Stimulated activated effector memory CD8-positive, alpha-beta T cell treated with anti-CD3 and anti-CD28 coated beads, Interleukin-12 subunit alpha, Interleukin-12 subunit beta, amount 100 ng/mL, for 72 hours (primary cell): ENCODE results near the gene HDDC3.

ENCODE experiments used
- ATAC-seq: fragments of 150-1000 bp; cut with Tn5 transposase; 2 replicates; pipeline ENCODE4 v1.10.0; 2021
- DNase-seq, 2 donors: peaks; one replicate each; pipeline ENCODE4 v3.0.0; 2021 to 2022; ENCODE audit warnings: low spot score in 2 of 2
- H3K27ac Mint-ChIP-seq: one replicate; pipeline ENCODE4 v1.8.0; 2022; ENCODE audit warnings: mild to moderate bottlenecking, mixed read lengths
- H3K36me3 Mint-ChIP-seq: one replicate; pipeline ENCODE4 v1.8.0; 2022; ENCODE audit warnings: mild to moderate bottlenecking, mixed read lengths
- H3K4me1 Mint-ChIP-seq: one replicate; pipeline ENCODE4 v1.8.0; 2022; ENCODE audit warnings: mixed read lengths
- H3K4me3 Mint-ChIP-seq: one replicate; pipeline ENCODE4 v1.8.0; 2022; ENCODE audit warnings: mild to moderate bottlenecking, mixed read lengths
- H3K9me3 Mint-ChIP-seq: one replicate; pipeline ENCODE4 v1.8.0; 2022; ENCODE audit warnings: mixed read lengths

Gene HDDC3

GRCh38 chr15:90931828-90932659 lies at the start of gene HDDC3:
HDDC3 (minus strand) TSS chr15:90932549; CDS start chr15:90932540, 9 bp downstream.
- DNase-seq (peak; percentile 98), ATAC-seq (peak; percentile 74)
- Mint-ChIP-seq H3K36me3 (peaks cover 38% of the 10 kb centered on the region), H3K4me3 (peak within 1 kb of the TSS; percentile 89), H3K4me1 (peaks cover 54% of the 10 kb centered on the region), H3K27ac (peak within 1 kb of the TSS; percentile 96), H3K9me3 (no peaks in the 10 kb centered on the region)

- Mint-ChIP-seq H3K4me1 (peaks cover 9% of the 10 kb centered on the region), H3K36me3 (peaks cover 75% of the 10 kb centered on the region), H3K4me3 (no peak overlapping the region), H3K27ac (no peak overlapping the region), H3K9me3 (no peaks in the 10 kb centered on the region)
- DNase-seq (no peak), ATAC-seq (peak; percentile 71)
These were observed 49.8 kb upstream of the HDDC3 start for GRCh38 chr15:90982135-90982534.

GRCh38 chr15:90981681-90982080 lies 49.3 kb upstream of the HDDC3 start:
- Mint-ChIP-seq H3K4me3 (no peak overlapping the region), H3K9me3 (no peaks in the 10 kb centered on the region), H3K36me3 (peaks cover 80% of the 10 kb centered on the region), H3K27ac (no peak overlapping the region), H3K4me1 (peaks cover 9% of the 10 kb centered on the region)
- DNase-seq (no peak), ATAC-seq (no peak)

- ATAC-seq: no peak
- H3K4me1 Mint-ChIP-seq: peaks cover 9% of the 10 kb centered on the region
- H3K27ac Mint-ChIP-seq: no peak overlapping the region
- H3K36me3 Mint-ChIP-seq: peaks cover 100% of the 10 kb centered on the region
- no peak for DNase-seq
- H3K9me3 Mint-ChIP-seq: no peaks in the 10 kb centered on the region
- H3K4me3 Mint-ChIP-seq: no peak overlapping the region
These were observed 47.2 kb upstream of the HDDC3 start for GRCh38 chr15:90979582-90979981.

- Mint-ChIP-seq H3K27ac (no peak overlapping the region), H3K4me3 (no peak overlapping the region), H3K9me3 (no peaks in the 10 kb centered on the region), H3K36me3 (peaks cover 98% of the 10 kb centered on the region), H3K4me1 (no peaks in the 10 kb centered on the region)
- no peak for ATAC-seq
- DNase-seq: no peak
These were observed 41.9 kb upstream of the HDDC3 start for GRCh38 chr15:90974216-90974615.

GRCh38 chr15:90972133-90972532 lies 39.8 kb upstream of the HDDC3 start:
- DNase-seq (no peak), ATAC-seq (no peak)
- no peaks in the 10 kb centered on the region for H3K9me3 Mint-ChIP-seq
- no peak overlapping the region for H3K27ac Mint-ChIP-seq
- peaks cover 90% of the 10 kb centered on the region for H3K36me3 Mint-ChIP-seq
- H3K4me3 Mint-ChIP-seq: no peak overlapping the region
- no peaks in the 10 kb centered on the region for H3K4me1 Mint-ChIP-seq

GRCh38 chr15:90970274-90970673 lies 37.9 kb upstream of the HDDC3 start:
- Mint-ChIP-seq H3K4me1 (no peaks in the 10 kb centered on the region), H3K36me3 (peaks cover 85% of the 10 kb centered on the region), H3K27ac (no peak overlapping the region), H3K9me3 (no peaks in the 10 kb centered on the region), H3K4me3 (no peak overlapping the region)
- ATAC-seq (no peak), DNase-seq (no peak)

GRCh38 chr15:90968434-90968833 lies 36.1 kb upstream of the HDDC3 start:
- no peaks in the 10 kb centered on the region for H3K9me3 Mint-ChIP-seq
- no peaks in the 10 kb centered on the region for H3K4me1 Mint-ChIP-seq
- no peak overlapping the region for H3K4me3 Mint-ChIP-seq
- peaks cover 85% of the 10 kb centered on the region for H3K36me3 Mint-ChIP-seq
- ATAC-seq (no peak), DNase-seq (no peak)
- no peak overlapping the region for H3K27ac Mint-ChIP-seq

- peaks cover 85% of the 10 kb centered on the region for H3K36me3 Mint-ChIP-seq
- DNase-seq (no peak), ATAC-seq (no peak)
- no peak overlapping the region for H3K4me3 Mint-ChIP-seq
- no peaks in the 10 kb centered on the region for H3K9me3 Mint-ChIP-seq
- no peak overlapping the region for H3K27ac Mint-ChIP-seq
- H3K4me1 Mint-ChIP-seq: no peaks in the 10 kb centered on the region
These were observed 34.9 kb upstream of the HDDC3 start for GRCh38 chr15:90967206-90967605.

- H3K27ac Mint-ChIP-seq: no peak overlapping the region
- H3K9me3 Mint-ChIP-seq: no peaks in the 10 kb centered on the region
- H3K4me1 Mint-ChIP-seq: no peaks in the 10 kb centered on the region
- H3K4me3 Mint-ChIP-seq: no peak overlapping the region
- ATAC-seq (no peak), DNase-seq (no peak)
- peaks cover 85% of the 10 kb centered on the region for H3K36me3 Mint-ChIP-seq
These were observed 33.9 kb upstream of the HDDC3 start for GRCh38 chr15:90966262-90966661.

GRCh38 chr15:90962021-90962420 lies 29.7 kb upstream of the HDDC3 start:
- Mint-ChIP-seq H3K4me3 (no peak overlapping the region), H3K27ac (no peak overlapping the region), H3K36me3 (peaks cover 89% of the 10 kb centered on the region), H3K4me1 (peaks cover 6% of the 10 kb centered on the region), H3K9me3 (no peaks in the 10 kb centered on the region)
- DNase-seq (no peak), ATAC-seq (no peak)

- H3K4me1 Mint-ChIP-seq: peaks cover 6% of the 10 kb centered on the region
- H3K4me3 Mint-ChIP-seq: no peak overlapping the region
- no peaks in the 10 kb centered on the region for H3K9me3 Mint-ChIP-seq
- ATAC-seq (no peak), DNase-seq (no peak)
- H3K27ac Mint-ChIP-seq: peak overlapping the region; percentile 5
- H3K36me3 Mint-ChIP-seq: peaks cover 78% of the 10 kb centered on the region
These were observed 28.1 kb upstream of the HDDC3 start for GRCh38 chr15:90960298-90961091.

GRCh38 chr15:90959894-90960293 lies 27.5 kb upstream of the HDDC3 start:
- Mint-ChIP-seq H3K36me3 (peaks cover 74% of the 10 kb centered on the region), H3K4me1 (peaks cover 6% of the 10 kb centered on the region), H3K4me3 (no peak overlapping the region), H3K9me3 (no peaks in the 10 kb centered on the region), H3K27ac (no peak overlapping the region)
- DNase-seq (no peak), ATAC-seq (no peak)

- no peak for ATAC-seq
- Mint-ChIP-seq H3K9me3 (no peaks in the 10 kb centered on the region), H3K4me1 (peaks cover 7% of the 10 kb centered on the region), H3K36me3 (peaks cover 74% of the 10 kb centered on the region), H3K4me3 (no peak overlapping the region), H3K27ac (no peak overlapping the region)
- DNase-seq: no peak
These were observed 26.8 kb upstream of the HDDC3 start for GRCh38 chr15:90959028-90959595.

- ATAC-seq (no peak), DNase-seq (no peak)
- Mint-ChIP-seq H3K9me3 (no peaks in the 10 kb centered on the region), H3K4me1 (peaks cover 16% of the 10 kb centered on the region), H3K36me3 (peaks cover 73% of the 10 kb centered on the region), H3K27ac (no peak overlapping the region), H3K4me3 (peak overlapping the region; percentile 79)
These were observed 25.4 kb upstream of the HDDC3 start for GRCh38 chr15:90957791-90958190.
